ENCODE results near the gene ASB10. TPM values are rescaled to one million over a fixed set of nuclear protein-coding genes. Genes with fewer than 3 reads are reported as not detected.
A peak's percentile ranks its signal among the peaks of the same experiment; 100 is the strongest.

ASB10 gene
- total RNA-seq, 1 experiment from 2014 or later = not detected

GRCh38 chr7:151211155-151211772 lies 24.2 kb upstream of the ASB10 start (continued):
- no peak for TF ChIP-seq ATF3 (CRISPR knock-in tag; conservative IDR thresholded peaks at IDR 0.05)
- TF ChIP-seq KAT7 (CRISPR knock-in tag; IDR thresholded peaks at IDR 0.05; ENCODE audit: borderline replicate concordance) = no peak
- TF ChIP-seq NR3C1 (CRISPR knock-in tag; conservative IDR thresholded peaks at IDR 0.05; ENCODE audit: low read depth) = no peak
- no peak for TF ChIP-seq ZNF138 (CRISPR knock-in tag; conservative IDR thresholded peaks at IDR 0.05)
- TF ChIP-seq SMAD4 (CRISPR knock-in tag; IDR thresholded peaks at IDR 0.05) = no peak

GRCh38 chr7:151210087-151210854 lies 23.2 kb upstream of the ASB10 start, which contains the start of gene H2BK1:
Gene H2BK1 (minus strand): TSS chr7:151210488. CDS start chr7:151210318, 170 bp downstream.
- DNase-seq (ENCODE audit: low spot score) (peak; percentile 53), ATAC-seq (peak; percentile 66)
- ChIA-PET POLR2A (interaction anchor here (1.0 kb wide), 1 partner anchor 17 kb away, joined by 4 read pairs; the partner anchor contains the start of gene ABCF2), CTCF (interaction anchor here (1.0 to 3.1 kb wide), 9 partner anchors 11 to 148 kb away, joined by 3 to 24 read pairs (median 7); partner anchors contain the start of gene ABCF2)
- no peak within 1 kb of the TSS for H3K4me3 Mint-ChIP-seq
- no peaks in the 10 kb centered on the region for H3K9me3 Mint-ChIP-seq
- peaks cover 12% of the 10 kb centered on the region for H3K4me1 Mint-ChIP-seq
- peaks cover 20% of the 10 kb centered on the region for H3K36me3 Mint-ChIP-seq
- no peaks in the 10 kb centered on the region; the same call in 1 of the 2 replicates for H3K27me3 Mint-ChIP-seq (ENCODE audit: low read depth)
- peak within 1 kb of the TSS; percentile 69; the same call in 1 of the 2 replicates for H3K27ac Mint-ChIP-seq
- TF ChIP-seq FOXP1 (CRISPR knock-in tag; IDR thresholded peaks at IDR 0.05; ENCODE audit: borderline replicate concordance) (no peak), TP53 (CRISPR knock-in tag; IDR thresholded peaks at IDR 0.05) (no peak), SOX15 (CRISPR knock-in tag; IDR thresholded peaks at IDR 0.05) (no peak), NR3C1 (CRISPR knock-in tag; conservative IDR thresholded peaks at IDR 0.05; ENCODE audit: low read depth) (no peak), ZNF532 (CRISPR knock-in tag; IDR thresholded peaks at IDR 0.05; ENCODE audit: borderline replicate concordance) (no peak), FOXJ3 (CRISPR knock-in tag; IDR thresholded peaks at IDR 0.05; ENCODE audit: borderline replicate concordance) (no peak), E2F1 (CRISPR knock-in tag; IDR thresholded peaks at IDR 0.05) (no peak), ZNF671 (CRISPR knock-in tag; IDR thresholded peaks at IDR 0.05) (no peak), ZNF121 (CRISPR knock-in tag; IDR thresholded peaks at IDR 0.05) (no peak), EMX1 (CRISPR knock-in tag; IDR thresholded peaks at IDR 0.05) (no peak), NFATC4 (CRISPR knock-in tag; IDR thresholded peaks at IDR 0.05) (no peak), RORB (CRISPR knock-in tag; IDR thresholded peaks at IDR 0.05) (no peak), SMAD4 (CRISPR knock-in tag; IDR thresholded peaks at IDR 0.05) (no peak), KAT7 (CRISPR knock-in tag; IDR thresholded peaks at IDR 0.05; ENCODE audit: borderline replicate concordance) (no peak), NR2C2 (CRISPR knock-in tag; IDR thresholded peaks at IDR 0.05) (no peak)

GRCh38 chr7:151209588-151209987 lies 22.5 kb upstream of the ASB10 start:
- peaks cover 14% of the 10 kb centered on the region for H3K36me3 Mint-ChIP-seq
- H3K9me3 Mint-ChIP-seq = no peaks in the 10 kb centered on the region
- peaks cover 12% of the 10 kb centered on the region for H3K4me1 Mint-ChIP-seq
- no peak overlapping the region for H3K4me3 Mint-ChIP-seq
- CTCF ChIA-PET = interaction anchor here (1.7 to 3.1 kb wide), 4 partner anchors 17 to 101 kb away, joined by 7 to 24 read pairs (median 20); partner anchors contain the start of gene ABCF2
- H3K27me3 Mint-ChIP-seq (ENCODE audit: low read depth) = peaks cover 2% of the 10 kb centered on the region
- DNase-seq (ENCODE audit: low spot score) (no peak), ATAC-seq (no peak)
- POLR2A ChIA-PET = no interaction called here
- no peak overlapping the region for H3K27ac Mint-ChIP-seq
- no peak for TF ChIP-seq MYBL2 (CRISPR knock-in tag; IDR thresholded peaks at IDR 0.05)
- no peak for TF ChIP-seq ELF4 (CRISPR knock-in tag; IDR thresholded peaks at IDR 0.05; ENCODE audit: low read depth)
- TF ChIP-seq JUN (CRISPR knock-in tag; IDR thresholded peaks at IDR 0.05) = no peak
- no peak for TF ChIP-seq CBFB (CRISPR knock-in tag; IDR thresholded peaks at IDR 0.05; ENCODE audit: low read depth)
- no peak for TF ChIP-seq MAX (CRISPR knock-in tag; IDR thresholded peaks at IDR 0.05)
- TF ChIP-seq PREB (CRISPR knock-in tag; IDR thresholded peaks at IDR 0.05; ENCODE audit: borderline replicate concordance) = no peak
- TF ChIP-seq ZNF263 (CRISPR knock-in tag; IDR thresholded peaks at IDR 0.05; ENCODE audit: low read depth) = no peak
- TF ChIP-seq SOX15 (CRISPR knock-in tag; IDR thresholded peaks at IDR 0.05) = no peak
- TF ChIP-seq ZNF423 (CRISPR knock-in tag; IDR thresholded peaks at IDR 0.05) = no peak
- TF ChIP-seq ZNF121 (CRISPR knock-in tag; IDR thresholded peaks at IDR 0.05) = no peak
- TF ChIP-seq SMAD3 (CRISPR knock-in tag; IDR thresholded peaks at IDR 0.05; ENCODE audit: borderline replicate concordance) = no peak
